GM19397 (cell line): ENCODE results near the gene CEP97.
"Not testable (repeated sequence)": the region's sequence is repeated elsewhere in the genome, so short reads cannot be mapped to it uniquely, and the experiment has no call there.

Experiments
- ATAC-seq: cut with Tn5 transposase; IDR thresholded peaks from one replicate; pipeline ENCODE4 v1.9.1; 2021; ENCODE audit warnings: mild to moderate bottlenecking, moderate library complexity; ENCODE audit not compliant: unreplicated experiment

The CEP97 gene

GRCh38 chr3:101724329-101725193 is at the start of gene CEP97:
TSS of gene CEP97 (plus strand) at chr3:101724614. CDS start at chr3:101724677, 63 bp downstream.
- peak; percentile 94 for ATAC-seq

- ATAC-seq, result no peak
These were observed 48.7 kb upstream of the CEP97 start for GRCh38 chr3:101675709-101676215.

GRCh38 chr3:101676216-101676764 is 48.1 kb upstream of the CEP97 start:
- ATAC-seq, result peak; percentile 87

- peak; percentile 61 for ATAC-seq
These were observed 47.5 kb upstream of the CEP97 start, which contains the start of gene ZBTB11 for GRCh38 chr3:101676765-101677435. TSS of gene ZBTB11 (minus strand) at chr3:101677132. CDS start at chr3:101676914, 218 bp downstream.

GRCh38 chr3:101677436-101678286 is 46.8 kb upstream of the CEP97 start:
- no peak for ATAC-seq

- not testable (repeated sequence) for ATAC-seq
These were observed 45.6 kb upstream of the CEP97 start for GRCh38 chr3:101678837-101679236.

- ATAC-seq, result no peak
These were observed 43.9 kb upstream of the CEP97 start for GRCh38 chr3:101680466-101680865.

- ATAC-seq, result no peak
These were observed 39.4 kb upstream of the CEP97 start for GRCh38 chr3:101685050-101685400.

GRCh38 chr3:101685870-101686307 is 38.5 kb upstream of the CEP97 start:
- ATAC-seq, result peak; percentile 4

GRCh38 chr3:101687142-101687931 is 37.1 kb upstream of the CEP97 start:
- ATAC-seq, result no peak

GRCh38 chr3:101689286-101689685 is 35.1 kb upstream of the CEP97 start:
- no peak for ATAC-seq

GRCh38 chr3:101690972-101691371 is 33.4 kb upstream of the CEP97 start:
- no peak for ATAC-seq

- not testable (repeated sequence) for ATAC-seq
These were observed 32.4 kb upstream of the CEP97 start for GRCh38 chr3:101691685-101692671.

- ATAC-seq, result not testable (repeated sequence)
These were observed 30.9 kb upstream of the CEP97 start for GRCh38 chr3:101693540-101693939.

- not testable (repeated sequence) for ATAC-seq
These were observed 29.6 kb upstream of the CEP97 start for GRCh38 chr3:101694836-101695235.

GRCh38 chr3:101695779-101696372 is 28.5 kb upstream of the CEP97 start:
- ATAC-seq, result no peak

GRCh38 chr3:101701696-101702634 is 22.4 kb upstream of the CEP97 start:
- no peak for ATAC-seq
